Tibial nerve (tissue), 4 donors: ENCODE results near the gene IL1F10. TPM values are rescaled to one million over a fixed set of nuclear protein-coding genes. Genes with fewer than 3 reads are reported as not detected.

Source experiments
- DNase-seq, 2 donors: peaks; one replicate each; pipeline ENCODE4 v3.0.0-alpha.2; 2019; ENCODE audit warnings: low spot score in 2 of 2
- H3K27ac ChIP-seq, 4 donors: fragments of 200-600 bp; sonication (generic) in 3 of 4; one replicate each; pipeline ENCODE4 v1.5.1; 2017 to 2019; ENCODE audit warnings: mild to moderate bottlenecking in 1 of 4
- H3K27me3 ChIP-seq, 2 donors: fragments of 200-600 bp; sonication (generic) in 1 of 2; one replicate each; pipeline versions ENCODE4 v1.5.1 to v1.6.0; 2017 to 2019
- H3K36me3 ChIP-seq, 3 donors: fragments of 200-600 bp; sonication (generic); one replicate each; pipeline ENCODE4 v1.5.1; 2018 to 2019
- H3K4me1 ChIP-seq, 4 donors: fragments of 200-600 bp; sonication (generic) in 3 of 4; one replicate each; pipeline ENCODE4 v1.5.1; 2017 to 2019
- H3K4me3 ChIP-seq, 4 donors: fragments of 200-600 bp; sonication (generic) in 3 of 4; one replicate each; pipeline ENCODE4 v1.5.1; 2017 to 2019; ENCODE audit warnings: mild to moderate bottlenecking in 1 of 4, moderate library complexity in 1 of 4
- H3K9me3 ChIP-seq, 4 donors: fragments of 200-600 bp; sonication (generic) in 3 of 4; one replicate each; pipeline ENCODE4 v1.5.1; 2017 to 2019
- CTCF ChIP-seq, 5 experiments: fragments of 200-600 bp in 3 of 5; fragments of 450-650 bp in 2 of 5; sonication (generic) in 3 of 5; IDR thresholded peaks; one replicate each; pipeline ENCODE4 v1.5.1; 2016 to 2019; ENCODE audit warnings: antibody characterized with exemption in 5 of 5, mild to moderate bottlenecking in 3 of 5, moderate library complexity in 2 of 5
- EP300 ChIP-seq, 2 donors: sonication (generic); formaldehyde crosslinking; IDR thresholded peaks; one replicate each; pipeline ENCODE4 v1.6.1; 2017; ENCODE audit warnings: antibody characterized with exemption in 2 of 2, mild to moderate bottlenecking in 1 of 2
- POLR2A ChIP-seq, 2 donors: fragments of 450-650 bp; IDR thresholded peaks; one replicate each; pipeline ENCODE4 v1.6.1; 2017; ENCODE audit warnings: antibody characterized with exemption in 2 of 2, mild to moderate bottlenecking in 2 of 2, moderate library complexity in 2 of 2
- WGBS, 2 donors: methylation state at CpG; one replicate each; pipeline ENCODE4 v1.1.5; 2018; 5-methylcytosine and 5-hydroxymethylcytosine counted together
- total RNA-seq, 4 donors: library from RNA; depleted of rRNA; stranded (reverse); fragments of >200 nt; gene quantifications; one replicate each; pipeline ENCODE4 v1.1.0, GENCODE V29; 2016

IL1F10 gene
- total RNA-seq, 4 donors from 2014 or later = not detected

GRCh38 chr2:113027691-113028090 lies 40.1 kb upstream of the IL1F10 start:
- Histone ChIP-seq H3K27me3 (no peaks in the 10 kb centered on the region), H3K27ac (no peak overlapping the region), H3K4me1 (no peaks in the 10 kb centered on the region), H3K36me3 (no peaks in the 10 kb centered on the region), H3K4me3 (no peak overlapping the region), H3K9me3 (no peaks in the 10 kb centered on the region)
- TF ChIP-seq CTCF (IDR thresholded peaks at IDR 0.05) = no peak
- no peak for TF ChIP-seq EP300 (IDR thresholded peaks at IDR 0.05)
- no peak for TF ChIP-seq POLR2A (IDR thresholded peaks at IDR 0.05)
- WGBS, 2 donors = 80 to 88% methylated on average over 2 of the region's 2 CpGs
- no peak for DNase-seq

- H3K4me1 ChIP-seq = no peaks in the 10 kb centered on the region
Observed at GRCh38 chr2:113028112-113028511, 39.7 kb upstream of the IL1F10 start.

GRCh38 chr2:113032737-113033136 lies 35.0 kb upstream of the IL1F10 start:
- no peak overlapping the region for H3K27ac ChIP-seq

More at GRCh38 chr2:113028112-113028511, 39.7 kb upstream of the IL1F10 start:
- 0% methylated on average over 1 of the region's 1 CpG for WGBS, 2 donors
- Histone ChIP-seq H3K36me3 (no peaks in the 10 kb centered on the region), H3K9me3 (no peaks in the 10 kb centered on the region), H3K4me3 (no peak overlapping the region), H3K27ac (no peak overlapping the region), H3K27me3 (no peaks in the 10 kb centered on the region)
- TF ChIP-seq EP300 (IDR thresholded peaks at IDR 0.05) = no peak
- no peak for TF ChIP-seq POLR2A (IDR thresholded peaks at IDR 0.05)
- TF ChIP-seq CTCF (IDR thresholded peaks at IDR 0.05) = no peak
- DNase-seq = no peak

GRCh38 chr2:113034016-113034415 lies 33.8 kb upstream of the IL1F10 start:
- 84% methylated on average over 3 of the region's 3 CpGs for WGBS, 2 donors
- no peaks in the 10 kb centered on the region for H3K4me1 ChIP-seq
- DNase-seq = no peak
- H3K36me3 ChIP-seq = no peaks in the 10 kb centered on the region
- no peaks in the 10 kb centered on the region for H3K9me3 ChIP-seq
- H3K4me3 ChIP-seq = no peak overlapping the region
- H3K27me3 ChIP-seq = no peaks in the 10 kb centered on the region
- H3K27ac ChIP-seq = no peak overlapping the region
- no peak for TF ChIP-seq POLR2A (IDR thresholded peaks at IDR 0.05)
- TF ChIP-seq EP300 (IDR thresholded peaks at IDR 0.05) = no peak
- TF ChIP-seq CTCF (IDR thresholded peaks at IDR 0.05) = no peak

More at GRCh38 chr2:113032737-113033136, 35.0 kb upstream of the IL1F10 start:
- H3K9me3 ChIP-seq = no peaks in the 10 kb centered on the region
- 94 to 100% methylated on average over 1 of the region's 1 CpG for WGBS, 2 donors
- DNase-seq = no peak
- H3K4me3 ChIP-seq = no peak overlapping the region
- H3K27me3 ChIP-seq = no peaks in the 10 kb centered on the region
- no peaks in the 10 kb centered on the region for H3K4me1 ChIP-seq
- no peaks in the 10 kb centered on the region for H3K36me3 ChIP-seq
- no peak for TF ChIP-seq EP300 (IDR thresholded peaks at IDR 0.05)
- TF ChIP-seq POLR2A (IDR thresholded peaks at IDR 0.05) = no peak
- no peak for TF ChIP-seq CTCF (IDR thresholded peaks at IDR 0.05)

GRCh38 chr2:113036763-113037162 lies 31.0 kb upstream of the IL1F10 start:
- no peaks in the 10 kb centered on the region for H3K27me3 ChIP-seq
- DNase-seq = no peak
- H3K36me3 ChIP-seq = no peaks in the 10 kb centered on the region
- no peak overlapping the region for H3K4me3 ChIP-seq
- no peaks in the 10 kb centered on the region for H3K4me1 ChIP-seq
- H3K9me3 ChIP-seq = no peaks in the 10 kb centered on the region
- WGBS, 2 donors = 89 to 96% methylated on average over 9 of the region's 9 CpGs
- no peak overlapping the region for H3K27ac ChIP-seq
- TF ChIP-seq POLR2A (IDR thresholded peaks at IDR 0.05) = no peak
- TF ChIP-seq CTCF (IDR thresholded peaks at IDR 0.05) = no peak
- TF ChIP-seq EP300 (IDR thresholded peaks at IDR 0.05) = no peak
